ENCODE measurements around the gene EGFR. TPM values are rescaled to one million over a fixed set of nuclear protein-coding genes. Genes with fewer than 3 reads are reported as not detected.
"Not testable (repeated sequence)": the region's sequence is repeated elsewhere in the genome, so short reads cannot be mapped to it uniquely, and the experiment has no call there.

The EGFR gene
- polyA plus RNA-seq, 3 donors: 32.0 to 35.6 (median 32.0) TPM

DNA sequence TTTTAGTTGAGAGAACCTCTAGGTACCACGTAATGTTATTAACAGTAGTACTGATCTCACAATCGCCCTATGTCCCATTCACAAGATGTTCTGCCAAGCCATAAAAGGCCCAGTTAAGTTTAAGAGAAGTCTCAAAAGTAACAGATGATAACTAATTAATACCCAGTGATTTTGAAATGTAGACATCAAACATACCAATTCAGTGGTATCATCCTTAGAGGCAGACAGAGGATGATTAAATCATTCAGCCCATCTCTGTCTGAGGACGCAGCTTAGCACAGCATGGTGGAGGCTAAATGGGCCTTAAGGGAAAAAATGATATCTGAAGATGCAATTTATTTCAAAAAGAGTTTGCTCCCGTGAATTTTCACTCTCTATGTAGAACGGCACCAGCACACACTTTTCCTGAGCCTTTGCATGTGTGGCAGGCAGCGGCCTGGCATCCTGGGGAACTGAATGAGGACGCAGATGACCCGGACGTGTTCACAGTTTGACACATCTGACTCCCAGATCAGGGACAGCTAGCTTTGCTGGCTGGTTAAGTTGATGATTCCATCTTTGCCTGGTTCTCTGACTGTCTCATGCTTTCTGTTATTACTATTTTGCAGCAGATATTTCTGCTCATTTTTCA is 13.4 kb downstream of the EGFR start:
- DNase-seq: no peak

- DNase-seq: no peak
These were observed 14.5 kb downstream of the EGFR start for GRCh38 chr7:55033236-55033846.

DNA sequence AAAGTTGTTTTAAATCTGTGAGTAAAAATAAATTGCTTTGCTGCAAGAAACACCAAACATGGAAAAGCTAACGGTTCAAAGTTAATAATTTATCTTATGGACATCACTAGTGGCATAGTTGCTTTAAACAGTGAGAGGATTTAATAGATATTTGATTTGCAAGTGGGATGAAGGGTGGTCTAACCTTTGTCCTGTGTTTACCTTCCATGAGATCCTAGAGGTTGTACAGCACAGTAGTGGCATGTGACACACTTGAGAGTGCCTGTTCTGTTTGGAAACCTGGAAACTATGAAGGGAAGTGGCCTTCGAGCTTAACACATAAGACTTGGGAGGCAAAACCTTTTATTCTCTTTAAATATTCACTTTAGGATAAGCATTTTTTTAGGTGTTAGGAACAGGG is 16.0 kb downstream of the EGFR start:
- DNase-seq: no peak

GRCh38 chr7:55035410-55035809 is 16.6 kb downstream of the EGFR start:
- not testable (repeated sequence) for DNase-seq

GRCh38 chr7:55036950-55037736 is 18.3 kb downstream of the EGFR start:
- DNase-seq: no peak

- no peak for DNase-seq
These were observed 25.0 kb downstream of the EGFR start for GRCh38 chr7:55043691-55044370.

- no peak for DNase-seq
These were observed 25.5 kb downstream of the EGFR start for GRCh38 chr7:55044371-55044717.

DNA sequence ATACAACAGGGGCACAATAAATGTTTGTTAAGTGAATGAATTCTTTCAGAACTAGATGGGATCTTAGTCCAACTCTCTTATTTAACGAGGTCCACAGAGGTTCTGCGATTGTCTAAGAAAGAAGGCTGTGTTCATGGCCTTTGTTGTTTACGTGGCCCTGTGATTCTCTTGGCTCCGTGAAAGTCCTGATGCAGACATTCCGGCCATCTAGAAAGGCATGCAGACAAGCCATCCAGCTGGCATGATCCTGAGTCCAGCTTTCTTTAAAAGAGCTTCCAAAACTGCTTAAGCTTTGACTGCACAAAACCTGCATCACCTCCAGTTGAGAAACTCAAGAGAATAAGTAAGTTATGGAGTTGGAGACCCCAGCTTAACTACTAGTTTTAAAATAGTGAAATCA is 26.0 kb downstream of the EGFR start:
- DNase-seq: no peak

DNA sequence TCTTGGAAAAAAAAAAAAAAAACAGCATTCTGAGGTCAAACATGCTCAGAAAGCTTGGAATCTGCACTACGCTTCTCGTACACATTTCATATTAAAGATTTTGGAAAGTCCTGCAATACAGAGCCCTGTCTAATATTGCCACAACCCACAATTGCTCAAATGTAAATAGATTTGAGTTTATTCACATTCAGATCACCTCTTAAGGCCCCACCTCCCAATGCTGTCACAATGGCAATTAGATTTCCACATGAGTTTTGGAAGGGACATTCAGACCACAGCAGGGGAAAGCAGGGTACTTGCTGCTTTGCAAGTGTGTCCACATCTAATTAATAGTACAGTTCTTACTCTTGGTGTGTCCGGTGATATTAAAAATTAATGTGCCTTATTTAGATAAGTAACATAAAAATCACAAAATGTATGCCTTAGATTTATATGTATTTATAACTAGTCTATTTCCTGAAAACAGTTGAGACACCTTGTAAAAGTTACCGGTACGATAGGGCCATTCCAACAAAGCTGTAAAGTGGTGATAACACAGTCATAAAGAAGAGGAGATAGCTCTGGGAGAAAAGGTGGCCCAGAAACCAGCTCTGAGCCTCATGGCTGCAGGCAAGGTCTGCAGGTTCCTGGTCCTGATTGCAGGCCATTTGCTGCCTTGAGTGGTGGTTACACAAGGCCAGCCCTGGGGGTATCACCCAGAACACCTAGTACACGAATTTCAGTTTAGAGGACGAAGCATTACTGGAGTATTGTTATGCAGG is 27.9 kb downstream of the EGFR start:
- DNase-seq: no peak

DNA sequence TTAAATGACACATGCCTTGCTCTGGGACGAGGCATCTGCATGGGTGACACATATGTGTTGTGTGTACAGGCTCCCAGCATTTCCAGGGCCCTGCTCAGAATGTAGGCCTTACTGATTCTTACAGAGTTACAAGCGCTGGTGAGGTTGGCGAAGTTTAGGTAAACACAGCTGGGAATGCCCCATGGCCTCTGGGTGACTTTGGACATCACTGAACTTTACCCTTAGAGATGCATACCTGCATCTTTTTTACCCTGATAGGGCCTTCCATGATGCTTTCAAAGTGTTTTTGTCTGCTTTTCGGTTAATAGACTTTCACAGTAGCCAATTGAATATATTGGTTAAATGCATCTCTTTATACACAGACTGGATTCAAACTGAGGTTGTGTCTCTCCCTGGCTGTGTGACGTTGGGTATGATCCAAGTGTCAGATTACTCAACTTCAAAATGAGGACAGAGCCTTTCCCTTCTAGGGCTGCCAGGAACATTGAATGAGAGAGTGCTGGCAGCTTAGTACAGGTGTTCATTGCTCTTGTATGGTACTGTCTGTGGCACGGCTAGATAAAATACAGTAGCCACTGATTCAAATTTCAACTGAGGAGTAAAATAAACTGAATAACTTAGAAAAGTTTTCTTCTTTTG is 29.5 kb downstream of the EGFR start:
- no peak for DNase-seq

DNA sequence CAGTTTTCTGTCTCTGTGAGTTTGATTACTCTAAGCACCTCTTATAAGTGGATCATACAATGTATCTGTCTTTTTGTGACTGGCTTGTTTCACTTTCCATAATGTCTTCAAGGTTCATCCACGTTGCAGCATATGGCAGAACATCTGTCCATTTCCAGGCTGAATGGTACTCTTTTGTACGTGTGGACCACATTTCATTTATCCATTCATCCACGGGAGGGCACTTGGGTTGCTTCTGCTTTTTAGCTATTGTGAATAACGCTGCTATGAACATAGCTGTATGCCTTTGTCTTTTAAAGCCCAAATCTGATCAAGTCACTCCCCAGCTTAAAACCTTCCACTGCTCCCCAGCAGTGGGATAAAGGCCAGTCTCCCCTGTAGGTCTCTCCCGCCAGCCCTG is 31.5 kb downstream of the EGFR start:
- no peak for DNase-seq

DNA sequence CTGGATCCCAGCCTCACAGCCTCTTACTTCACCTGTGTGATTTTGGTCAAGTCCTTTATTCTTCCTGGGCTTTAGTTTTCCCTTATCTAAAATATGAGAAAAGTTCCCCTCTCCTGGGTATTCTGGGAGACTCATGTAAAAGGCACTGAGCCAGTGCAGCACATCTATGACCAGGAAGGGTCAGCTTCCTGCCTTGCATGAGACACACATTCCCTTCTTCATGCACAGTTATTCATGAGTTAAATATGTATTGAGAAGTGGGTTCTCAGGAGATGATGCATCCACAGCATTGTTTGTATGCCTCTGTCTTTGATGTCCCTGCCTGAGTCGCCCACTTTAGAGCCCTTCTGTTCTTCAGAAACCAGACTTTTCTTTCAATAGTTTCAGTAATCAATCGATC is 33.3 kb downstream of the EGFR start:
- no peak for DNase-seq

DNA sequence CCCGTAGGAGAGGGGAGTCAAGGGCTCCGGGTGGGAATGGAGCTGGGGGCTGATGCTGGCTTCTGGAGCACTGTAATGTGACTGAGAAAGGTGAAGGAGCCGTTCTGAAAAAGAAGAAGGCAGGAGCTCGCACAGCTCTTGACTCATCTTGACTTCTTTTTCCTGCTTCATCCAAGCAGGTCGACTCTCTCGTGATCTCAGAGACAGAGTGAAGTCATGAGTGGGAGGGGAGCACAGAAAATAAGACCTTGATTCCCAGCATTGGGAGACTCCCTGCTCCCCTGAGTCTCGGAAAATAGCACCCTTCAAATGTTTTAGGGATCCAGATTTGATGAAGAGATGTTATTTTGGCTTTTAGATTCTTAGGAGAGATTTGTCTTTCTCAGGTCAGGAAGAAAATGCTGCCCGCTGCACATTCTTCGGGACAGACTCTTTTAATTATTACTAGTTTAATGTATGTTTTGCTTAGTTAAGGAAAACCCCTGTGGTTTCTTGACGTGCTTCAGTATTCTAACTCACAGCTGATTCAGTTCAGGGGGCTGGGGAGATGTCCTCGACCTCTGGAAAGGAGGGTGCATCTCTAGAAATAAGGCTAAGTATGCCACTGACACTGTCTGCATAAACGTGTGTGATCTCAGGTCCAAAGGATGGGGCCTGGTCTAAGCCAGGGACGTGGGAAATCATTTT is 34.1 kb downstream of the EGFR start:
- DNase-seq: no peak

DNA sequence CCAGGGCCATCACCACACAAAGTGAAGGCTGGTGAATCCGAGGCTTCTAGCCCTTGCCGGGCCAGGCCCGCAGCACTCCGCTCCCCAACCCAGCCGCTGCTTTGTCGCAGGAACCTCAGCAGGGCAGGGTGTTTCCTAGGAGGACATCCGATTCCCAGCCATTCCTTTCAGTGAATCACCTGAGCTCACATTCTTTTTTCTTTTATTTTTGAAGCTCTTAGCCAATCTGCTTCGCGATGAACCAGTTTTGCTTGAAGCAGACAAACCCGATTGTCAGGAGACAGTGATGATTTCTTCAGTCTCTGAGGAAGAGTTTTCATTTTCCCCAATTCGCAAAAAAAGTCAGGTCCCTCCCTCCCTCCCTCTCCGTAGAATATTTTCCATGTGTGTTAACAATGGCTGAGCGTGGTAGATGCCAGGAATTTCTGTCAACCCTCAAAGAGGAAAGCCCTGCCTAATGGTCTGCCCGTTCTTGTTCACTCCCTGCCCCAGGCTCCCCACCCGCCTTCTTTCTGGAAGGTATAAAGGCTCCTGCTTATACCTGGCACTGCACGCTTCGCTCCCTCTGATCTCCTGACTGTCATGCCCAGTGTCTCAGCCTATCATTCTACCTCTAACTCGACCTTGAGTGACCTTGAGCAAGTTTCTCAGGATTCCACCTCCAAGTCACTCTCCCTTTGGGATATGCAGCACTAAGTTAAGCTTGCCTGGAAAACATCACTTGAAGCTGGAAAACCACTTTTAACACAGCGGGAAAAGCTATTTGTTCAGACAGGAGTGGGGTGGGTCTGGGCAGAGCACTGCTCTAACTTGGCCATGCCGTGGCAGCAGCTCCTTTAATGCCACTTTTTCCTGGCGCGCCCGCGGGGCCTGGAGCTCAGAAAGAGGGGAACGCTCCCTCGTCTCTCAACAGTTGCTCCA is 35.1 kb downstream of the EGFR start:
- no peak for DNase-seq

DNA sequence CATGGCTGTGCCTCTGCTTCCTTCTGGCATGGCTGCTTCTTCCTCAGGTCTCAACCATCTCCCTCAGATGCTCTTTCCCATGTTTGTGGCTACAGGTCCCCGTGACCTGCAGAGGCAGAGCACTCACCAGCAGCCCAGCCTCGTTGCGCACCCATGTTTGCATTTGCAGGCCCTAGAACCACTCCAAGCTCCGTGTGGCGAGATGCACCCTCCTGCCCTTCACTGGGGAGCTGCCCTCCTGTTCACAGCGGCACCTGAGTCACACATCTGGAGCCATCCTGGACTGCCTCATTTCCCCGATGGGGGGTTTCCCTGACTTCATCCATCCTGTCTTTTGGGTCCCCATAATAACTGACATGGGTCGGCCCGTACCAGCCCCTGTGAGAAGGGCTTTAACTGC is 35.9 kb downstream of the EGFR start:
- no peak for DNase-seq

DNA sequence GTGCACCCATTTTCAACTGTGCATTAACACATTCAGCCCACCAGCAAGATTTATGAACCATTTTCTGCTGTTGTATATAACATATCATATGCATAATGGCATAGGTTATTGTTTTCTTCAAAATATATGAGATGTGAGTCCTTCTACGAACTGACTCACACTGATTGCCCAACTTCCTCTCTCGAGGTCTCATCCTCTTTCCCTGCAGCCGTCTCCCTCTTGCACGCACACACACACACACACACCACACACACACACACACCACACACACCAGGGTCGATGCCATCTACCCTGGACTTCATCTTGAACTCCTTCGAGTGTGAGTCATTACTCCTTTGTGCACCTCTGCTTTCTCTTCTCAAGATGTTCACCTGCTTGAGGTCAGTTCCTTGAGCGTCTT is 36.7 kb downstream of the EGFR start:
- no peak for DNase-seq

DNA sequence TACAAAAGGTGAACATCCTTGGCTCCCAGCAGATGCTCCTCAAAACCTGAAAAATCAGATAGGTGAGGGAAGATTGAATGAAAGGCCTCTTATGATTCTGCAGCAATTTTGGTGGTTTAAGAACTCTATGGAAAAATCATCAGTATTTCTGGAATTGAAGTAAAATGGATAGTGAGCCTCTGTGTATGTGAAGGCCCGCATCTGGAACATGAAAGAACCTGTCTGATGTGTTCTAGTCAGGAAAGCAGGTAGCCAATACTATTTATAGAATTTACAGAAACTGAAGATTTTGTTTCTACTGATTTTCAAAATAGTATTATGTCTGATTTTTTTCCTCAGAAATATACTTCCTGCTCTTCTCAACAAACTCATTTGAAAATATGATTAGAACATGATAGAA is 37.3 kb downstream of the EGFR start:
- DNase-seq: no peak

- no peak for DNase-seq
These were observed 38.0 kb downstream of the EGFR start for GRCh38 chr7:55056577-55057480.

DNA sequence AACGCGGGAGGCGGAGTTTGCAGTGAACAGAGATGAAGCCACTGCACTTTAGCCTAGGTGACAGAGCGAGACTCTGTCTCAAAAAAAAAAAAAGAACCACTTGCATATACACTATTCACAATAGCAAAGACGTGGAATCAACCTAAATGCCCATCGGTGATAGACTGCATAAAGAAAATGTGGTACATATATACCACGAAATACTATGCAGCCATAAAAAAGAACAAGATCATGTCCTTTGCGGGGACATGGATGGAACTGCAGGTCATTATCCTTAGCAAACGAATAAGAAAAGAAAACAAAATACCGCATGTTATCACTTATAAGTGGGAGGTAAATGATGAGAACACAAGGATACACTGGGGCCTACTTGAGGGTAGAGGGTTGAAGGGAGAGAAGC is 39.5 kb downstream of the EGFR start:
- DNase-seq: no peak
